Sigmoid colon (tissue), 7 donors: Measurements from ENCODE around the gene SPATA3. TPM values are rescaled to one million over a fixed set of nuclear protein-coding genes. Genes with fewer than 3 reads are reported as not detected.

ENCODE experiments used
- DNase-seq: peaks from one replicate; pipeline ENCODE4 v3.0.0-alpha.2; 2019
- H3K27ac ChIP-seq, 4 donors: fragments of 200-600 bp; sonication (generic); one replicate each; pipeline ENCODE4 v1.5.1; 2016 to 2019; ENCODE audit warnings: mild to moderate bottlenecking in 1 of 4
- H3K27me3 ChIP-seq, 3 donors: fragments of 200-600 bp; sonication (generic); one replicate each; pipeline ENCODE4 v1.5.1; 2019; ENCODE audit warnings: mild to moderate bottlenecking in 1 of 3
- H3K36me3 ChIP-seq, 4 donors: fragments of 200-600 bp; sonication (generic); one replicate each; pipeline ENCODE4 v1.5.1; 2016 to 2019
- H3K4me1 ChIP-seq, 4 donors: fragments of 200-600 bp; sonication (generic); one replicate each; pipeline ENCODE4 v1.5.1; 2017 to 2019
- H3K4me3 ChIP-seq, 4 donors: fragments of 200-600 bp; sonication (generic); one replicate each; pipeline ENCODE4 v1.5.1; 2017 to 2019; ENCODE audit warnings: mild to moderate bottlenecking in 2 of 4, moderate library complexity in 1 of 4
- H3K9me3 ChIP-seq, 4 donors: fragments of 200-600 bp in 3 of 4; sonication (generic) in 3 of 4; one replicate each; pipeline versions ENCODE4 v1.5.1 to v1.6.1; 2013 to 2019
- CTCF ChIP-seq, 4 experiments: fragments of 450-650 bp in 3 of 4; fragments of 200-600 bp in 1 of 4; IDR thresholded peaks; one replicate each; pipeline ENCODE4 v1.5.1; 2016 to 2019; ENCODE audit warnings: antibody characterized with exemption in 4 of 4, mild to moderate bottlenecking in 3 of 4, moderate library complexity in 2 of 4
- EP300 ChIP-seq, 4 donors: sonication (generic); formaldehyde crosslinking; IDR thresholded peaks; one replicate each; pipeline ENCODE4 v1.6.1; 2017; ENCODE audit warnings: antibody characterized with exemption in 4 of 4
- POLR2A ChIP-seq, 2 donors: fragments of 450-650 bp; IDR thresholded peaks; one replicate each; pipeline ENCODE4 v1.6.1; 2016; ENCODE audit warnings: antibody characterized with exemption in 2 of 2, mild to moderate bottlenecking in 2 of 2, moderate library complexity in 2 of 2
- POLR2AphosphoS5 ChIP-seq, 4 donors: sonication (generic); formaldehyde crosslinking; IDR thresholded peaks; one replicate each; pipeline ENCODE4 v1.6.1; 2017; ENCODE audit warnings: antibody characterized with exemption in 4 of 4
- WGBS, 2 donors: extraction: QIAGEN DNeasy Blood & Tissue Kit; methylation state at CpG; one replicate each; pipeline ENCODE4 v1.1.7; 2013; 5-methylcytosine and 5-hydroxymethylcytosine counted together
- intact Hi-C: fragments of 100-400 bp; cut with DNase I; formaldehyde crosslinking; loops from one replicate; pipeline ENCODE4 v1.15.1; 2023
- polyA plus RNA-seq, 3 donors: library from polyadenylated mRNA; stranded (reverse); fragments of 200-250 nt; gene quantifications; one replicate each; pipeline ENCODE4 v1.2.3, GENCODE V29; 2013
- total RNA-seq, 4 donors: library from RNA; depleted of rRNA; stranded (reverse); fragments of >200 nt; gene quantifications; one replicate each; pipeline ENCODE4 v1.1.0, GENCODE V29; 2016
- donor health status: healthy with polysubstance abuse.
- donor health status: Bipolar disorder and iron deficiency.
- donor health status: healthy.

The SPATA3 gene
- total and polyA plus RNA-seq, 7 donors: not detected

GRCh38 chr2:230958820-230959756 lies 36.8 kb upstream of the SPATA3 start:
- no peak overlapping the region for H3K27ac ChIP-seq
- H3K4me3 ChIP-seq: no peak overlapping the region
- 42 to 78% methylated on average over 8 of the region's 8 CpGs for WGBS, 2 donors
- no peaks in the 10 kb centered on the region for H3K36me3 ChIP-seq
- no peak for DNase-seq
- TF ChIP-seq EP300 (IDR thresholded peaks at IDR 0.05) (no peak), POLR2A (IDR thresholded peaks at IDR 0.05) (no peak), POLR2AphosphoS5 (IDR thresholded peaks at IDR 0.05) (no peak), CTCF (IDR thresholded peaks at IDR 0.05) (no peak)
- peaks cover 0 to 11% (median 4%) of the 10 kb centered on the region in 4 donors for H3K4me1 ChIP-seq
- H3K27me3 ChIP-seq: peaks cover 0 to 38% (median 3%) of the 10 kb centered on the region in 3 donors
- intact Hi-C loops: no loop called here
- no peaks in the 10 kb centered on the region for H3K9me3 ChIP-seq

GRCh38 chr2:230960026-230960425 lies 35.9 kb upstream of the SPATA3 start:
- Histone ChIP-seq H3K27ac (no peak overlapping the region), H3K36me3 (no peaks in the 10 kb centered on the region), H3K4me1 (peaks cover 0 to 11% (median 4%) of the 10 kb centered on the region in 4 donors), H3K27me3 (peaks cover 0 to 38% (median 3%) of the 10 kb centered on the region in 3 donors), H3K9me3 (no peaks in the 10 kb centered on the region), H3K4me3 (no peak overlapping the region)
- TF ChIP-seq POLR2AphosphoS5 (IDR thresholded peaks at IDR 0.05): no peak
- no peak for TF ChIP-seq POLR2A (IDR thresholded peaks at IDR 0.05)
- no peak for TF ChIP-seq CTCF (IDR thresholded peaks at IDR 0.05)
- no peak for TF ChIP-seq EP300 (IDR thresholded peaks at IDR 0.05)
- WGBS, 2 donors: 19 to 60% methylated on average over 1 of the region's 1 CpG
- intact Hi-C loops: no loop called here
- DNase-seq: no peak

- TF ChIP-seq CTCF (IDR thresholded peaks at IDR 0.05) (no peak), POLR2A (IDR thresholded peaks at IDR 0.05) (no peak), EP300 (IDR thresholded peaks at IDR 0.05) (no peak), POLR2AphosphoS5 (IDR thresholded peaks at IDR 0.05) (no peak)
- H3K4me1 ChIP-seq: peaks cover 0 to 11% (median 4%) of the 10 kb centered on the region in 4 donors
- H3K9me3 ChIP-seq: no peaks in the 10 kb centered on the region
- no peaks in the 10 kb centered on the region for H3K36me3 ChIP-seq
- intact Hi-C loops: no loop called here
- no peak overlapping the region for H3K4me3 ChIP-seq
- DNase-seq: no peak
- 24 to 58% methylated on average over 3 of the region's 3 CpGs for WGBS, 2 donors
- H3K27me3 ChIP-seq: peaks cover 0 to 36% (median 3%) of the 10 kb centered on the region in 3 donors
- no peak overlapping the region for H3K27ac ChIP-seq
These were observed 34.8 kb upstream of the SPATA3 start for GRCh38 chr2:230961091-230961491.

- Histone ChIP-seq H3K27me3 (peaks cover 0 to 5% (median 0%) of the 10 kb centered on the region in 3 donors), H3K4me1 (no peaks in the 10 kb centered on the region), H3K27ac (no peak overlapping the region), H3K4me3 (no peak overlapping the region), H3K9me3 (no peaks in the 10 kb centered on the region), H3K36me3 (no peaks in the 10 kb centered on the region)
- DNase-seq: no peak
- WGBS, 2 donors: 95 to 97% methylated on average over 36 of the region's 36 CpGs
- TF ChIP-seq EP300 (IDR thresholded peaks at IDR 0.05) (no peak), POLR2AphosphoS5 (IDR thresholded peaks at IDR 0.05) (no peak), CTCF (IDR thresholded peaks at IDR 0.05) (no peak), POLR2A (IDR thresholded peaks at IDR 0.05) (no peak)
- intact Hi-C loops: no loop called here
These were observed 31.7 kb upstream of the SPATA3 start for GRCh38 chr2:230964136-230964730.
